SIG-M5 treated with dmso at 0.1 percent for 504 hours (cell line): ENCODE results near the gene SEMA5A.

Experiments used
- DNase-seq: peaks from one replicate; lab custom pipeline; 2025; ENCODE audit not compliant: unreplicated experiment; lab: John Stamatoyannopoulos, UW

SEMA5A gene

DNA sequence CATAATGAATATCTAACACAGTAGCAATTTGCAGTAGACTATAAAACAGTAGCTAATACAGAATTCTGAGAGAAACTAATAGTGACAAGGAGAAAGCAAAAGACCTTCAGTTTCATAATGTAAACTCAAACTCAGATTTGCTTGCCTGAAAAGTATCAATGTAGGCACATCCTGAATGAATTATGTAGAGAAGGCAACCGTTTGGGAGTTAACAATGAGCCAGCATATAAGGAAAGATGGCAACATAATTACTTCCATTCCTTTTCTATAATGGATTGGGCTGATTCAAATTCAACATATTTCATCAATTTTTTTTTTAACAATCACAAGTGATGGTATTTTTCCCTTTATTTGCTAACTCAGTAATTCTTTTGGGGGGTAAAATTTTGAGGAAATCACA is 261.6 kb downstream of the SEMA5A start:
- DNase-seq: no peak

DNA sequence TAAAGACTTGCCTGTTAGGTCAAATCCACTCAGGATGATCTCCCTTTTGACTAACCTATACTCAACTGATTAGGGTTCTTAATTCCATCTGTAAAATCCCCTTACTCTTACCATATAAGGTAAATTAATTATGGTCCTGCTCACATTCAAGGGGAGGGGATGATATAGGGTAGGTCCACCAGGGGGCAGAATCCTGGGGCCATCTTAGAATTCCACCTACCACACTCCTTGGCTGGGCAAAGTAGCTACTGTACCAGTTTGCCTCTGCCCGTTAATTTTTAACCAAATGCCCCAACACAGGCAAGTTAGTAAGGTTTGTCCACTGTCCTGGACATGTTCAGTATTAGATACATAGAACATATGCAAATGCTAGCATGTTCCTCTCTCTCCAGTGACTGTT is 262.4 kb downstream of the SEMA5A start:
- no peak for DNase-seq

DNA sequence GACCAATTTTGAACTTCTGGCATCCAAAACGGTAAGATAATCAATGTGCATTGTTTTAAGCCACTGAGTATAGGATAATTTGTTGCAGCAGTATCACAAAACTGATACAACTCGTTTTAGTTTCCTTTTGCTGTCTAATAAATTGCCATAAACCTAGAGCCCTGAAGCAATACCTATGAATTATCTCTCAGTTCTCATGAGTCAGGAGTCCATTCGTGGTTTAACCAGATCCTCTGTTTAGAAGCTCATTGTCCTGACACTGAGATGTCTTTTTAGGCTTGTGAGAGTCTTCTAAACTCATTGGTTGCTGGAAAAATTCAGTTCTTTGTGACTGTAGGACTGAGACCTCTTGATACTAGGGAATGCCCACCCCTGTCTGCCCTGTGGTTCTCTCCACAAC is 262.9 kb downstream of the SEMA5A start:
- no peak for DNase-seq

DNA sequence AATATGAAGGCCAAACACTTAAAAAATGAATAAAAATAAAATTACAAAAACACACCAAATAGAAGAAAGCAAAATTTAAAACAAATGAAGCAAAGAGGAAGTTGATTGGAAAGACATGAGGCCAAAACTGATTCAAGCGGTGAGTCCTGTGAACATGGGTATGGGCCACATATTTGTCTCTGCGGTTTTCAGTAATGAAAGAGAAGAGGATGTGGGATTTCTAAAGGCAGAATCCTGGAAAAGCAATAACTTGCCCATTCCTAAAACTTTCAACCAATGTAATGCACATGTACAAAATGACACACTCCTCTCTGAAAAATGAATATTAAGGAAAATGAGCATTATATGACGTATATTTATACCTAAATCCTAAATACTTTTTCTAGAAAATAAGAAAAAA is 263.7 kb downstream of the SEMA5A start:
- no peak for DNase-seq

DNA sequence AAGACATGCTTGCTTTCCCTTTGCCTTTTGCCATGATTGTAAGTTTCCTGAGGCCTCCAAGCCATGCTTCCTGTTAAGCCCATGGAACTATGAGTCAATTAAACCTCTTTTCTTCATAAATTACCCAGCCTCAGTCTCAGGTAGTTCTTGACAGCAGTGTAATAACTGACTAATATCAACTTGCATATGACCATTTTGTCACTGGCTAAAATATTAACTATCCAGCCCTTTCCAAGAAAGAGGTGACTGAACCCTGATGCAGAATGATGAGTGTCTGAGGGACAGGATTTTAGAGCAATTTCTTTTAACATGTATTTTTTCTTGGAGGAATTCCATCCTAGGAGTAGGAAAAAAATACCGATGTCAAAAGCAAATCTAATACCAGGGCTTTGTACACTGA is 266.1 kb downstream of the SEMA5A start:
- DNase-seq: no peak

DNA sequence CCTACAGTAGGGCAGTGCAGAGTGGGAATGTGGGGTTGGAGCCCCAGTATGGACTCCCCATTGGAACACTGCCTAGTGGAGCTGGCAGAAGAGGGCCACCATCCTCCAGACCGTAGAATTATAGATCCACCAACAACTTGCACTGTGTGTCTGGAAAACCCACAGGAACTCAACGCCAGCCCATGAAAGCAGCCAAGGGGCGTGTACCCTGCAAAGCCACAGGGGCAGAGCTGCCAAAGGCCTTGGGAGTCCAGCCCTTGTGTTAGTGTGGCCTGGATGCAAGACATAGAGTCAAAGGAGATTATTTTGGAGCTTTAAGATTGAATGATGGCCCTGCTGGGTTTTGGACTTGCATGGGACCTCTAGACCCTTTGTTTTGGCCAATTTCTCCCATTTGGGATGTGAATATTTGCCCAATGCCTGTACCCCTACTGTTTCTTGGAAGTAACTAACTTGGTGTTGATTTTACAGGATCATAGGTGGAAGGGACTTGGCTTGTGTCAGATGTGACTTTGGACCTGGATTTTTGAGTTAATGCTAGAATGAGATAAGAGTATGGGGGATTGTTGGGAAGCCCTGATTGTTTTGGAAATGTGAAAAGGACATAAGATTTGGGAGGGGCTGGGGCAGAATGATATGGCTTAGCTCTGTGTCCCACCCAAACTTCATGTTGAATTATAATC is 266.8 kb downstream of the SEMA5A start:
- no peak for DNase-seq

DNA sequence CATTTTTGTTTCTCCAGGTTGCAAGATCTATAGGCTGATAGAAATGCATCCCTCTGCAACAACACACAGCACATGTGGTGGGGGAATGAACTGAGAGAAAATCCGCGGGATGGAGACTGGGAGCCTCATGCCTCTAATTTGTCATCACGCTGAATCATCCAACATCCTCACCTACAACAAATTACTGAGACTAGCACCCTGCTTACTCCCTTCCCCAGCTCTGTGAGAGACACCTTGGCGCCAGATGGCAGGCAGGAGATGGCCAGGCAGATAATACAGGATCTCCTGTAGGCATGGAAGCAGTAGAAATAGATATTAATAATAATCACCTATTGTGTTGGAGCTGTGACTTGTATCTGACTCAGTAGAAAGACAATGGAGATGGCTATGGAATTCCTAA is 276.9 kb downstream of the SEMA5A start:
- no peak for DNase-seq

DNA sequence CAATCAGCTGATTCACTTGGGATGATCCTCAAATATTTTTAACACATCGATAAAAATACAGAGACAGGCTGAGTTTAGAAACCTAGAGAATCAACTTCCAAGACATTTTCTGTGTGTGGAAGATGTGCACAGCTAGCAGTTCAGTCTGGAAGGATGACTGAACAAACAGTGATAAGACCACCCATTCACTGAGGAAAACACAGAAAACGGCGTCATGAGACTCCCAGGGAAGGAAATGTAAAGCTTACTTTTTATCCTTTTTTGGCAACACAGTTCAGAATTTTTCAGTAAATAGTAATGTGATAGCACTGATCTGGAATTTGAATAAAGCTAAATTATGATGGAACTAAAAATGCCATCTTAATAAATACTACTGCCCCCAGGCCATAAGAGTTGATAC is 277.6 kb downstream of the SEMA5A start:
- no peak for DNase-seq

DNA sequence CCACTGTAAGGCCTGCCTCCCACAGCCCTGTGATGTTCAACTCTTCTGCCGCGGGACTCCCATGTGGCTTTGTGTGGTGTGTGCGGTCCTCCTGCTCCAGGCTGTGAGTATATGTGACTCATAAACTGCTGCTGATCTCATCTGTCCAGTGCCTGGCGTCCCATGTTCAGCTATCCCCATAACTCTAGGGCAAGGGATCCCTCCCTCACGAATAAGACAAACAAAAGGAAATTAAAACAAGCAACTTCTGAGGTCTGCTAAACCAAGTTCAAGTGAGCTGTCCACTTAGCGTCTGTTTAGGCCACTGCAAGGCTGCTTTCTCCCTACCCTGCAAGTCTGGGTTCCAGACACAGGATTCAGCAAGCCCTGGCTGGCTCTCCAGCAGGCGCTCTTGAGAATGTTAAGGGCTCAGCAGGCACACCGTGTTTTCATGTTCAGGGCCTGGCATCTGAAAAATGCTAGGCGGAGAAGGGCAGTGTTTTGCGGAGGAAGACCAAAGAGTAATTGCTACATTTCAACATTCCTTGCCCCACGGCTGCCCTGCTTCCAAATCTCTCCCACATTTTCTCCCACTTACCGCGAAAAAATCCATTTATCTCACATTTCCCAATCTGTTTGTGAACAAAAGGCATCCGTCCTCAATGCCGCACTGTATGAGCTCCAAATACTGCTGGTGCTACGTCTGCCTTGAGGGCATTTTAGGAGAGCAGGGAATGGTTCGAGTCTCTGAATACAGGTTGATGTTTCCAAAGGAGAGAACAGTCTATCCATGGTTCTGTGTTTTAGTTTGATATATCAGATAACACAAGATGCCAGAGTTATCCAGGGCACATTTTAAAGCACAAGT is 280.2 kb downstream of the SEMA5A start:
- DNase-seq: no peak

DNA sequence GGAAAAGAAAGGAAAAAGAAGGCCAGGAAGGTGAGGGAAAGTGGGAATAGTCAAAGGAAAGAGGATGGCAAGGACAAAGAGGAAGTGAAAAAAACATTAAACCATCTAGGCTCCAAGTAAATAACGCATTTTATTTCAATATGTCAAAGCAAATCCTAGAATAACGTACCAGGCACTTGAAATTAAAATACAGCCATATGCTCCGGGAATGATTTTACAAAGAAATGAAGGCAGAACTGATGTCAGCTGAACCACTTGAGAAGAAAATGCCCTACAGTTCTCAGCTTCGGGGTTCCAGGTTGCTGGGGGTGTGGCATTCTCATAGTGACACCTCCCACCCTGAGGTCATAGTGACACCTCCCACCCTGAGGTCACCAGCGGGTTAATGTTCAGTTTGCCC is 281.6 kb downstream of the SEMA5A start:
- no peak for DNase-seq

DNA sequence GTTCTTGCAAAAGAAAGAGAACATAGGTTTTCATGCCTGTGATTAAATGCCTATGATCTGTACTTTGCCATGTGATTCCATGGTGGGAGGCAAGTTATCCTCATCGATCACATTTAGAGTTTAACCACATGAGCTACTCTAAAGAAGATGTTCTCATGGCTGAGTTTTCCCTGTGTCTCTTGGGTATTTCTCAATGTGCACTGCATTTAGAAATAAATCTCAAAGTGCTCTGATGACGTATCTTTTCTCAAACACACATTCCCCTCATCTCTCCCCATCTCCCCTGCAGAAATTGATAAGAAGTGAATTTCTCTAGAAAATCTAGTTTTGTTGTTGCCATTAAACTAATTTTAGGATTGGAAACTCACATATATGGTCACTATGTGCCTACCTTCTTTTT is 282.2 kb downstream of the SEMA5A start:
- DNase-seq: no peak

DNA sequence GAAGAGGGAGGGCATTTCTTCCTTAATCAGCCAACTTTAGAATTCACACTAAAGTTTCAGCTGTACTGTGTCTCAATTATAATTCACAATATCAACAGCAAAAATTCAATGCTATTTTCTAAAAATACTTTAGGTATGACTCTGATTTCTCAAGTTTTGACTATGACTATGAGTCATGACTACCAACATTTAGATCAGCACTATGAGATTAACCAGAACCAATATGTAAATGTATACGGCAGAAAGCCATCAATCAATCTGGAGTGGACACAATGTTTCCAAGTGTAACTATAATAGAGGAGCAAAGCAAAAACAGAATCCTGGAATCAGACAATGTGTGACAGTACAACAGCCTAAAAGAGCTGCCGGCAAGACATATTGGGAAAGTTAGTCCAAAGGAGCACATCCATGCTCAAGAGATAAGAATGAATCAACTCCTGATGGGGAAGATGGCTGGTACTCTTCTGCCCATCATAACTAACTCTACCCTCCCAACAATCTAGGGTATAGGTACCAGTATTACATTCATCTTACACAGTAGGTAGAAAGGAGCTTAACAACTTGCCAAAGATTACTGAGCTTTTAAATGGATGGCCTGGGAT is 294.4 kb downstream of the SEMA5A start:
- no peak for DNase-seq

DNA sequence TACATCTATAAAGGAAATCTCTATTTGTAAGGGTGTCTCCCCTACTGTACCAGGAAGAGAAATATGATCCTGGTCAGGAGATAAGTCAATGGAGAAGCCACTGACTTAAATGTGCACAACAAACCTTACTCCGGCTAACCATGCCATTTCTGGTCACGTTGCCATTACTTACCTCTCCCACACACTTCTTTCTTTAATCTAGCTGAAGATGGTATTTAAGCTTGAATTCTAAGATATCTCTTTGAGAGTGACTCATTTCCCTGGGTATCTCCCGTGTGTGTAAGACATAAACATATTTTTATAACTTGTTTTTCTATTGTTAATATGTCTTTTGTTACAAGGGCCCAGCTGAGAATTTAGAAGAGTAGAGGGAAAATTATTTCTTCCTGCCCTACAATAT is 296.6 kb downstream of the SEMA5A start:
- no peak for DNase-seq

DNA sequence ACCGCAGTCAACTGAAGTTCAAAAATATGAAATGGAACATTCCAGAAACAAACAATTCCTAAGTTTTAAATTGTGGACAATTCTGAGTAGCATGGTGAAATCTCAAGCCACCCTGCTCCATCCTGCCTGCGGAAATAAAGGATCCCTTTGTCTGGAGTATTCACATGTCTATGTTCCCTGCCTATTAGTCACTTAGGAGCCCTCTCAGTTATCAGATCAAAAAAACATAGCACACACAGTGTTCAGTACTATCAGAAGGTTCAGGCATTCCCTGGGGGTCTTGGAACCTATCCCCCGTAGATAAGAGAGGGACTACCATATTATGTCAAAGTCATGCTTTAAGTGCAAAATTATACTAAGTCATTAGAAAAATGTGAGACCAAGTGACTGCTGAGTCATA is 300.8 kb downstream of the SEMA5A start:
- DNase-seq: no peak

DNA sequence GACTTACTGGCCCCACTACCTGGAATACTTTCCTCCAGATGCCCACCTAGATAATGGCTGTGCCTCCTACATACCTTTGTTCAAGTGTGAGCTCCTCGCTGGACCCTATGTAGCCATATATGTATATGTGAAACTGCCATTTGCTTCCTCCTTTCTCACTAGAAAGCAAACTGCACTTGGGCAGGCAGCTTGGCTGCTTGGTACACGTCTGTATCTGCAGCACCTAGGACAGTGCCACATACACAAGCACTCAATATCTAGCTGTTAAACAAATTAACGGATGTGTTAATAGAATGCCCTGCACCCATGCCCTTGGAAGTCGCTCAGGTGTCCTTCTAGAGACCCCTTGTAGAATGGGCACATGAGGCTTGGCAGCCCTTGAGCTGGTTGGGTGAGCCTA is 301.5 kb downstream of the SEMA5A start:
- DNase-seq: no peak

DNA sequence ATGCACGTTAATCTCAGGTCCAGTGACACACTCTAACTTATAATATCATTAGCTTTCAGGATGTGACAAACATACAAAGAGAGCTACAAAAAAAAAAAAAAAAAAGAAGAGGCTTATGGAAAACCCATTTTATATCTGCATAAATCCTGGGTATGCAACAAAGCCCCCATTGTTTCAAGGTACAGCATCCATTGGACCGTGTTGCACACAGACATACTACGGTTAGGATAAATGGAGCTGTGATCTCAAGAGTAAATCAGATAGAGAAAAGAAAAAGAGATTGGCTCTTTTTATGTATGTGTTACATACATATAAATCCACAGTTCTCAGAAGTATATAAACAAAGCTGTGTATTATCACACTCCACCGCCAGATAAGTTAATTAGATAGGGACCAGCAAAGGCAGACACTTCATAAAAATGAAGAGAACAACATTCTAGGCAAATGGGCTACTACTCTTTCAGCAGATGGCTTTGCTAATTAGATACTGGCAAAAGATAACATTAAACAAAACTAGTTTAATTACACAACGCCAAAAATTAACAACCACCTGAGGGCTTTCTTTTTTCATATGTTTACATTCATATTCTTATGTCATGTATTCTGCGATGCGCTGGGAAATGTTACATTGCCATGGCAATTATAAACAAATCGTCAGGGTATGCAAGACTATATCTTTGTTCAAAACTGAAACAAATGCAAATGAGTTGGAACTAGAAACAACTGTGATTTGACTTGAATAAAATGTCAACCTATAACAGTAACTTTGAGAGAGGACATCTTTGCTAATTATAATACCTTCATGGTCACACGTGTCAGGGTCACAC is 304.2 kb downstream of the SEMA5A start:
- DNase-seq: no peak

DNA sequence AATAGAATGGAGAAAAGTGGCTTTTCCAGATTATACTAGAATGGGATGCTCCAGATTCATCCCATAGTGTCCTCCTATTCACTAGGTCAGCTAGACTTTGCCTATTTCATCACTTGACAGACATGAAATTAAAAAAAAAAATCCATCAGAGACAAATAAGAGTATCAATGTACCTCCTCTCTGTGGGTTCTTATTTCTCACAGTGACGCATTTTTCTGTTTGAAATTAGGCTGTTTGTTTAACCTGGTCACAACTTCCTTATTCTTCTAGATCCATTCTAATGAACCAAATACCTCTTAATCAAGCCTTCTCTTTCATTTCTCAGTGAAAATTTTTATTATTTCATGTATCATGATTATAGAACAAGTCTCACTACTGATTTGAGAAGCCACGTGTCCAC is 305.4 kb downstream of the SEMA5A start:
- DNase-seq: no peak

DNA sequence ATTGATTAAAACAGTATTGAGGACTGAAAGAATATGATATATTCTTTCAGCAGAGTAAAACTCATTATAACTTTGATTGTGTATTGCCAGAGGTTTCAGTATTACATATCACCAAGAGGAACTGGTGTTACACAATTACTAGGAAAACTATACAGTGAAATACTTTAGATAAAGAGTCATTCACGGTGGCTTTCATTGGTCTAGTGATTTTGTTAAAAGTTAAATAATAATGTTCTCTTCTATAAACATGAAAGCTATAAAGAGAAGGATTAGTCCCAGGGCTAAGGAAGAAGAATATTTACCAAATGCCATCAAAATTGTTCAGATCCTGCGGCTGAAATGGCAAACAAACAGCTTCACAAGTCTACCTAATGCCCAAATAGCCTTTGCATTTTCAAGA is 306.2 kb downstream of the SEMA5A start:
- no peak for DNase-seq

DNA sequence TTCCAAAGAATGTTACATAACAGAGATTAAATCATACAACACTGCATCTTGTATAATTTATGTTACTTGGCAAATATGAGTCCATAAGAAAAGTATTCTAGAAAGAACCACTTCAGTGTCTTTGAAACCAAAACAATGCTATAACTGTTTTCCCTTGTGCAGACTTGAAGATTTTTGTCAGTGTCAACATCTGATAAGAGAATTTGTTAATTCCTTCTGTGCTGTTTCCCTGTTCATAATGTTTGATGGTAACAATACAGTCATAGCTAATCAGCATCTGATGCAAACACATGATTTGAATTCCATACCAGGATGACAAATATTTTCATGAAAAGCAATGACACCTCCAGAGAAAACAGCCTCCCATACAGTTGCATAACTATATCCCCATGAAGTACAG is 306.8 kb downstream of the SEMA5A start:
- no peak for DNase-seq

DNA sequence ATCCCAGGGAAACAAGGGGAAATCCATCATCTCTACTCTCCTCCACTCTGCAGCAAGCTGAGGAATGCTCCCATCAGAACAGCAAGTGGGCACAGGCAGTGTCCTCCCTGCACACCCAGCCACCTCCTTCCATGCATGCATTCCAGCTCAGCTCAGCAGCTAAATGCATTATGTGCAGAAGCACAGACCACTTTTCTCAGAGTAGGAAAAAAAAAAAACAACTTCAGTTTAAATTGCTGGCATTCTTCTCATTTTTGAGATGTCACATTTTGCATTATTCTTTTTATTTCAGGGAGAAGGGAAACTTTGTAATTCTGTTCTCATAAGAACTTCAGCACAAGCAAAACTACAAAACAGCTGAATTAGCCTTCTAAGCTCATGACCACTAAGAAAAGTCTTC is 312.2 kb downstream of the SEMA5A start:
- no peak for DNase-seq

DNA sequence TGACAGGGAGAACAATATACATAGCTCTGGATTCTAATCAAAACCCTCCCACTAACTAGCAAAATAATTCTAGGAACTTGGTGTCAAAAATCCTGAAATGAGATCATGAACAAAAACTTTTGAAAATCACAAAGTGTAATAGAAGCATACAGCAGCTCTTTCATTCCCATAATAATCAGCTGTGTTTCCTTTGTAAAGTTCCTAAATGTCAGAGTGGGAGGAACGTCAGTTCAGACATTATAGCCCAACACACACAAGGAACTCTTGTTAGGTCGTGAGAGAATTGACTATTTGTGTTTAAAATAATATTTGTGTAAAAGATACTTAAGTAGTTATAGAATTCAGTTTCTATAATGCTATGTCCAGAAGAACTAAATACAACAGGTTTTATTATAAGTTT is 312.8 kb downstream of the SEMA5A start:
- DNase-seq: no peak
